OCI-LY7 (cell line): Measurements from ENCODE around the gene MYO3A. TPM values are rescaled to one million over a fixed set of nuclear protein-coding genes. Genes with fewer than 3 reads are reported as not detected.

Experiments
- BruUV-seq: library from RNA; stranded (reverse); fragments of 400-500 nt; replicated peaks from 2 replicates; lab custom pipeline; 2021; lab: Mats Ljungman, UMichigan
- CTCF ChIA-PET: fragments of 300-600 bp; sonication (Branson Sonifier 250); formaldehyde crosslinking; loops from one replicate; lab custom pipeline; 2022; ENCODE audit warnings: antibody characterized with exemption; ENCODE audit not compliant: unreplicated experiment; lab: Charles Lee
- POLR2A ChIA-PET: fragments of 300-600 bp; sonication (Branson Sonifier 250); formaldehyde crosslinking; loops from one replicate; lab custom pipeline; 2022; ENCODE audit warnings: antibody characterized with exemption; lab: Charles Lee
- DNase-seq: peaks from one replicate; pipeline ENCODE4 v3.0.0-alpha.2; 2015; ENCODE audit warnings: low spot score
- H2AFZ ChIP-seq: fragments of 200-600 bp; sonication (generic), shearing (Covaris generic); 2 replicates; pipeline ENCODE4 v1.6.1; 2014; ENCODE audit warnings: mild to moderate bottlenecking, antibody characterized with exemption, low read length, moderate library complexity
- H3K27ac ChIP-seq: fragments of 200-600 bp; sonication (generic); 2 replicates; pipeline ENCODE4 v1.5.1; 2014; ENCODE audit warnings: mixed run types, low read depth, mild to moderate bottlenecking, moderate library complexity, low read length, inconsistent platforms; ENCODE audit not compliant: poor library complexity, severe bottlenecking
- H3K36me3 ChIP-seq: fragments of 200-600 bp; sonication (generic); 2 replicates; pipeline ENCODE4 v1.6.1; 2014; ENCODE audit warnings: mild to moderate bottlenecking, antibody characterized with exemption, low read length, moderate library complexity, mixed read lengths; ENCODE audit not compliant: insufficient read depth
- H3K4me1 ChIP-seq: fragments of 200-600 bp; sonication (generic); 2 replicates; pipeline ENCODE4 v1.5.1; 2014; ENCODE audit warnings: mild to moderate bottlenecking, low read length; ENCODE audit not compliant: insufficient read depth, poor library complexity, severe bottlenecking
- H3K4me2 ChIP-seq: fragments of 200-600 bp; sonication (generic); 2 replicates; pipeline ENCODE4 v1.6.1; 2014; ENCODE audit warnings: mild to moderate bottlenecking, low read length
- H3K4me3 ChIP-seq: fragments of 200-600 bp; sonication (generic); 2 replicates; pipeline ENCODE4 v1.5.1; 2014; ENCODE audit warnings: mild to moderate bottlenecking, low read depth, low read length; ENCODE audit not compliant: poor library complexity, severe bottlenecking
- H3K79me2 ChIP-seq: fragments of 200-600 bp; sonication (generic); 2 replicates; pipeline ENCODE4 v1.6.1; 2016; ENCODE audit warnings: low read depth, mild to moderate bottlenecking, low read length, moderate library complexity, mixed read lengths; ENCODE audit not compliant: insufficient read depth
- H3K9me2 ChIP-seq: fragments of 200-600 bp; sonication (generic); 2 replicates; pipeline ENCODE4 v1.6.1; 2016; ENCODE audit warnings: mild to moderate bottlenecking, low read length, mixed read lengths; ENCODE audit not compliant: insufficient read depth
- H3K9me3 ChIP-seq: fragments of 200-600 bp; sonication (generic); 2 replicates; pipeline ENCODE4 v1.6.1; 2014; ENCODE audit warnings: mild to moderate bottlenecking, mixed run types, low read length, mixed read lengths
- H4K20me1 ChIP-seq: fragments of 200-600 bp; sonication (generic); 2 replicates; pipeline ENCODE4 v1.6.1; 2014; ENCODE audit warnings: mild to moderate bottlenecking, antibody characterized with exemption, low read length, moderate library complexity, mixed read lengths; ENCODE audit not compliant: insufficient read depth
- EZH2phosphoT487 ChIP-seq: fragments of 200-600 bp; sonication (generic); IDR thresholded peaks from 2 replicates; pipeline ENCODE4 v1.6.1; 2018; ENCODE audit warnings: low read depth, borderline replicate concordance, mild to moderate bottlenecking, mixed run types, antibody characterized with exemption, low read length, moderate library complexity, mixed read lengths
- intact Hi-C: fragments of 100-400 bp; cut with micrococcal nuclease; formaldehyde crosslinking; loops from one replicate; pipeline ENCODE4 v1.10.0; 2022; ENCODE audit not compliant: unreplicated experiment
- total RNA-seq, 2 experiments: library from RNA; depleted of rRNA in 1 of 2; stranded (reverse); fragments of >200 nt in 1 of 2; shearing (Covaris generic) in 1 of 2; gene quantifications; 2 replicates each; pipeline ENCODE4 v1.2.3, GENCODE V29; 2014 to 2022
- TF ChIP-seq, protein P1 (sequence below): fragments of 200-600 bp; sonication (generic); conservative IDR thresholded peaks from 2 replicates; pipeline ENCODE4 v1.5.1; 2014; ENCODE audit warnings: mild to moderate bottlenecking, antibody characterized with exemption, low read length, moderate library complexity, mixed read lengths

Gene MYO3A
- total RNA-seq, 2 experiments from 2014 or later = not detected

DNA sequence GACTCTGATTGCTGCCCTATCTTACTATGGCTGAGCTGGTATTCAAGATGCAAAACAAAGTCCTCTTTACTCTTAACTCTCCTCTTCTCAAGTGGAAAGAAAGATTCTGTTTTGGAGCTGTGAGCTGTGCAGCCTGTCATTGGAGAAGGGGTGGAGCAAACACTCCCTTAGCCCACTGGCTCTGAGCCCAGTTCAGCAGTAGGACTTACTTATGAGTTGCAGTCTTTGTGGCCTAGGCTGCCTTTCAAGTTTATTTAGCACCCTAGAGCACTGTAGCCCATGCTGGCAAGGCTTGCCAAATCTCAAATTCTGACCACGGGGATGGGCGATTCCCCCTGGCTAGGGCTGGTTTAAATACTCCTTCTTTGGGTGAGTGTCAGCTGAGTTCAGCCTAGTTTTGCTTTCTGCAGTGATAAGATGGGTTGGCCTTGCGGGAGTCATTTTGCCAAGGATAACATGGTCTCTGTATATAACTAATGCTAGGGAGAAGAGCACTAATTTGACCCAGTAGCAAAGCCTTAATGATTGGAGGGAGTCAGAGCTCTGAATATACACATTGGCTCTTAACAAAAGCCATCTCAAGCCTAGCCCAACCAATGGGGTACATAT, 110.2 kb downstream of the MYO3A start:
- Histone ChIP-seq H3K79me2 (no peaks in the 10 kb centered on the region), H3K9me3 (no peaks in the 10 kb centered on the region), H3K27ac (no peak overlapping the region), H3K4me1 (no peaks in the 10 kb centered on the region), H3K9me2 (no peaks in the 10 kb centered on the region), H3K4me3 (no peak overlapping the region), H2AFZ (no peak overlapping the region), H3K4me2 (no peak overlapping the region), H3K36me3 (no peaks in the 10 kb centered on the region), H4K20me1 (no peaks in the 10 kb centered on the region)
- no peak for DNase-seq
- no TSS peak for BruUV-seq
- no peak for TF ChIP-seq EZH2phosphoT487
- TF ChIP-seq, protein P1, sequence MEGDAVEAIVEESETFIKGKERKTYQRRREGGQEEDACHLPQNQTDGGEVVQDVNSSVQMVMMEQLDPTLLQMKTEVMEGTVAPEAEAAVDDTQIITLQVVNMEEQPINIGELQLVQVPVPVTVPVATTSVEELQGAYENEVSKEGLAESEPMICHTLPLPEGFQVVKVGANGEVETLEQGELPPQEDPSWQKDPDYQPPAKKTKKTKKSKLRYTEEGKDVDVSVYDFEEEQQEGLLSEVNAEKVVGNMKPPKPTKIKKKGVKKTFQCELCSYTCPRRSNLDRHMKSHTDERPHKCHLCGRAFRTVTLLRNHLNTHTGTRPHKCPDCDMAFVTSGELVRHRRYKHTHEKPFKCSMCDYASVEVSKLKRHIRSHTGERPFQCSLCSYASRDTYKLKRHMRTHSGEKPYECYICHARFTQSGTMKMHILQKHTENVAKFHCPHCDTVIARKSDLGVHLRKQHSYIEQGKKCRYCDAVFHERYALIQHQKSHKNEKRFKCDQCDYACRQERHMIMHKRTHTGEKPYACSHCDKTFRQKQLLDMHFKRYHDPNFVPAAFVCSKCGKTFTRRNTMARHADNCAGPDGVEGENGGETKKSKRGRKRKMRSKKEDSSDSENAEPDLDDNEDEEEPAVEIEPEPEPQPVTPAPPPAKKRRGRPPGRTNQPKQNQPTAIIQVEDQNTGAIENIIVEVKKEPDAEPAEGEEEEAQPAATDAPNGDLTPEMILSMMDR = no peak
- CTCF ChIA-PET = no interaction called here
- intact Hi-C loops = no loop called here
- POLR2A ChIA-PET = interaction anchor here (0.6 kb wide), 2 partner anchors 45 to 277 kb away, joined by 3 to 4 read pairs; no protein-coding TSS in a partner anchor

DNA sequence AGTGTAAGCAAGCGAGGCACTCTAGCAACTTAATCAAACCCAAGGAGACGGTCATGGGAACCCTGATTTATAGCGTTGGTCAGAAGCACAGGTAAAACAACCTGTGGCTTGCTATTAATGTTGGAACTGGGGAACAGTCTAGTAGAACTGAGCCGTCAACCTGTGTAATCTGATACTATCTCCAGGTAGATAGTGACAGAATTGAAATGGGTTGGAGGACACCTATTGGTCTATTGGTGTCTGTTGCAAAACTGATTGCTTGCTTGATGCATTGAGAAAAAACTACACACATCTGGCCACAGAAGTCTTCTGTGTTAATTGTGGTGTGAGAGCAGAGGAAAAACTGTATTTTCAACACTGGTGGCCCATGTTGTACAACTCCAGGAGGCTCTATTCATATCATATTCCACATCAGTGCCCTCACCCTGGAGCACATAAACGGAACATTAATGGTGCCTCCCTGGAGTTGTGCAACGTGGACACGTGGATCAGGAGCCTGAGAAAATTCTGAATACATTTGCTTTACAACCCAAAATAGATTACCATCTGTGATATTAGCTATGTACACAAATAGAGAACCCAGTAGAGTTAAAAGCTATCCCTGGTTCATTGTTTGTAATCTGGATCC, 112.2 kb downstream of the MYO3A start:
- no TSS peak for BruUV-seq
- no peak overlapping the region for H3K4me2 ChIP-seq
- no peaks in the 10 kb centered on the region for H4K20me1 ChIP-seq
- no peak overlapping the region for H2AFZ ChIP-seq
- H3K27ac ChIP-seq = no peak overlapping the region
- no peaks in the 10 kb centered on the region for H3K79me2 ChIP-seq
- H3K9me3 ChIP-seq = no peaks in the 10 kb centered on the region
- no peak for TF ChIP-seq EZH2phosphoT487
- TF ChIP-seq, protein P1 = no peak
- CTCF ChIA-PET = no interaction called here
- no peak for DNase-seq
- POLR2A ChIA-PET = no interaction called here
- no peaks in the 10 kb centered on the region for H3K9me2 ChIP-seq
- H3K36me3 ChIP-seq = no peaks in the 10 kb centered on the region
- no peaks in the 10 kb centered on the region for H3K4me1 ChIP-seq
- intact Hi-C loops = no loop called here
- no peak overlapping the region for H3K4me3 ChIP-seq

GRCh38 chr10:26048756-26049155, 114.7 kb downstream of the MYO3A start:
- no TSS peak for BruUV-seq
- DNase-seq = no peak
- no peak overlapping the region for H3K4me3 ChIP-seq
- no peaks in the 10 kb centered on the region for H3K36me3 ChIP-seq
- no peak overlapping the region for H3K4me2 ChIP-seq
- ChIA-PET CTCF (no interaction called here), POLR2A (interaction anchor here (0.7 kb wide), 1 partner anchor 99 kb away, joined by 3 read pairs; no protein-coding TSS in a partner anchor)
- H3K9me2 ChIP-seq = no peaks in the 10 kb centered on the region
- H3K4me1 ChIP-seq = no peaks in the 10 kb centered on the region
- intact Hi-C loops = no loop called here
- H3K79me2 ChIP-seq = no peaks in the 10 kb centered on the region
- H3K9me3 ChIP-seq = no peaks in the 10 kb centered on the region
- no peaks in the 10 kb centered on the region for H4K20me1 ChIP-seq
- no peak overlapping the region for H2AFZ ChIP-seq
- TF ChIP-seq, protein P1 = no peak
- TF ChIP-seq EZH2phosphoT487 = no peak
- no peak overlapping the region for H3K27ac ChIP-seq
